ENCODE data around the gene SAP30. TPM values are rescaled to one million over a fixed set of nuclear protein-coding genes. Genes with fewer than 3 reads are reported as not detected.

The SAP30 gene
- polyA plus RNA-seq, 1 donor from 2014 or later: 2.5 TPM

DNA sequence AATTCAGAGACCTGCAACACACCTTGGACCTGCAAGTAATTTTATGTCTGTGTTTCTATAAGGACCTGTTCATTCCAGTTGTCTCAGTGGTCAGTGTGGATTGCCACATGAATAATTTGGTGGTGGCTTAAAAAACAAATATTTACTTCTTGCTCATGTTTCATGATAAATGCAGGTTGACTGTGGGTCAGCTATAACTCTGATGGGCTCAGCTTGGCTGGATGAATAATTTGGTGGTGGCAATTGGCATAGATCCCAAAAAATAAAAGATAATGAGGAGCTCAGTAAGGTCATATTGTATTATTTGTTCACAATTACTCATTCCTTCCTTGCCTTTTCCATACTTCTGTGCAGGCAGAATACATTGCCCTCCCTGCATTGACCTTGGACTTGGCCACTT is 47.1 kb downstream of the SAP30 start:
- Mint-ChIP-seq H3K27me3 (no peaks in the 10 kb centered on the region), H3K4me1 (peaks cover 0 to 5% (median 5%) of the 10 kb centered on the region in 3 donors), H3K36me3 (no peaks in the 10 kb centered on the region), H3K4me3 (no peak overlapping the region), H3K27ac (no peak overlapping the region), H3K9me3 (no peaks in the 10 kb centered on the region)

DNA sequence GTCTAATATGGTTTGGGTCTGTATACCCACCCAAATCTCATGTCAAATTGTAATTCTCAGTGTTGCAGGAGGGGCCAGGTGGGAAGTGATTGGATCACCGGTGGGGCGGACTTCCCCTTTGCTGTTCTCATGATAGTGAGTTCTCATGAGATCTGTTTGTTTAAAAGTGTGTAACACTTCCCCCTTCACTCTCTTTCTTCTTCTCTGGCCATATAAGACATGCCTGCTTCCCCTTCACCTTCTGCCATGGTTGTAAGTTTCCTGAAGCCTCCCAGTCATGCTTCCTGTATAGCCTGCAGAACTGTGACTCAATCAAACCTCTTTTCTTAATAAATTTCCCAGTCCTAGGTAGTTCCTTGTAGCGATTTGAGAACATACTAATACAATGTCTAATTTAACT is 47.9 kb downstream of the SAP30 start:
- Mint-ChIP-seq H3K27me3 (no peaks in the 10 kb centered on the region), H3K36me3 (no peaks in the 10 kb centered on the region), H3K9me3 (no peaks in the 10 kb centered on the region), H3K27ac (no peak overlapping the region), H3K4me3 (no peak overlapping the region), H3K4me1 (peaks cover 0 to 5% (median 5%) of the 10 kb centered on the region in 3 donors)

DNA sequence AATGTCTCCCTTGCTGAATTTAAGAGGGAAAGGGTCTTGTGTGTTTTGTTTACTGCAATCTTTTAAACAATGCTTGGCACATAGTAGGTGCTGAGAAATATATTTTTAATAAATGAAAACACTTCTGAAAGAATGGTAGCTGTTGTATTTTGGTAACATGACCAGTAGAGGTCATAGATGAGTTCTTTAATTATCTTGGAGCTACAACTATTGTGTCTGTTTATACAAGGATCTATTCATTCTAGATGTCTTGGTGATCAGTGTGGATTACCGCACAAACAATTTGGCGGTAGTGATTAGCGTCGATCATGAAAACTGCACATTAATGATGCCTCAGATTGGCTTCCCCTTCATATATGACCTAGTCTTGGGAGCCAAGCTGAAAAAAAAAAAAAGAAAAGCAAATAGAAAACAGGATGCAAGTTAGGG is 49.6 kb downstream of the SAP30 start:
- Mint-ChIP-seq H3K27me3 (no peaks in the 10 kb centered on the region), H3K4me1 (peaks cover 0 to 5% (median 5%) of the 10 kb centered on the region in 3 donors), H3K9me3 (no peaks in the 10 kb centered on the region), H3K27ac (no peak overlapping the region), H3K4me3 (no peak overlapping the region), H3K36me3 (no peaks in the 10 kb centered on the region)

DNA sequence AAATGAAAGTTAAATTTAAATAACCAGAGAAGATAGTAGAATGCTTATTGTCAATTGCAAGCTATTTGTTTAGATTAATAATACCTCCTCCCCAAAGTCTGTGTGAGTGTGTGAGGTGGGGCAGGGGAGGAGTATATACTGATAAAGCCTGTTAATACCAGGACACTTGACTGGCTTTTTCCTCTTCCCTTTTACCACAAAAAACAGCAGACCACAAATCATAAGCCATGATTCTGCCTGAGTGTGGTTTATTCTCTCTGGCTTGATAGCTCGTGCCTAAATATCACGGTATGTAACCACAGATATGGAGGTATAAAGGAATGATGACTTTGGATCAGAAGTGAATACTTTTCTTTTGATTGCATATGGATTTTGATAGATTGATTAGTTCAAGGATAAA is 50.0 kb downstream of the SAP30 start:
- Mint-ChIP-seq H3K4me1 (peaks cover 0 to 5% (median 5%) of the 10 kb centered on the region in 3 donors), H3K27me3 (no peaks in the 10 kb centered on the region), H3K36me3 (no peaks in the 10 kb centered on the region), H3K4me3 (no peak overlapping the region), H3K27ac (no peak overlapping the region), H3K9me3 (no peaks in the 10 kb centered on the region)

DNA sequence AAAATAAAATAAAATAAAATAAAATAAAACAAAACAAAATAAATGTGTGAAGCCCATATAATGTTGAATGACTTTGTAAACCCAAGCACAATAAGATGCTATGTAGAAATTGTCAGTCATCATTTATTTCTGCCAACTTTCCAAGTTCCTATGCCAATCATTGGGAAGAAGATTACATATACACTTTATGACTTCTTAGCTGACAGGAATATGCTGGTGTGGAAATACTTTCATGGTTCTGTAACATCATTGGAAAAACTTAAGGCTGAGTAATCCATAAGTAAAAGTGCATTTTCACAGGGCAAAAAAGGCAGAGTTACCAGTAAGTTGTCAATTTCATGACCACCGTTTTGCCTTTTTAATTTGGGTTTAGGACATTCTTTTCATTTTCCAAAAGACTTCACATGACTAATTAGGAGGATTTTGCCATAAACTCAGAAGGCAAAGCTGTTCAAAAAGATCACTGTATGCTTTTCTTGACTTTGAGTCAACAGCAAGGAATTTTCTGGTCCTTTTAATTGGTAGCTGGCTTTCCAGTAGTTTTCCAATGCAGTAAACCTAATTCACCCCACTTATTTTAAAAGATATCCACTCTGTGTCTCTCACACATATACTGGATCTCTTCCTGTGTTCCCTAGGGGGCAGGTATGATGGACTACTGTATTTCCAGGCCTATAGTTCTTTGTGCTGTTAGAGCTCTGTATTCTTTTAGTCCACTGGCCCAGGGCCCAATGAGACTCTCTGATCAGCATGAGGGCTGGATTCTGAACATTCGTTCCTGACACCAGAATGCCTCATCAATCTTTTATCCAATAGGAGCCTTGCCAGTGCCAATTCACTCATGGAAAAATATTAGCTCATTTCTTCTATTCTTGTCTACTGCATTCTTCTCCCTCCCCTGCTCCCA is 54.4 kb downstream of the SAP30 start:
- H3K36me3 Mint-ChIP-seq: no peaks in the 10 kb centered on the region
- H3K4me1 Mint-ChIP-seq: peaks cover 0 to 4% (median 0%) of the 10 kb centered on the region in 3 donors
- H3K9me3 Mint-ChIP-seq: no peaks in the 10 kb centered on the region
- H3K27ac Mint-ChIP-seq: no peak overlapping the region
- H3K27me3 Mint-ChIP-seq: no peaks in the 10 kb centered on the region
- no peak overlapping the region for H3K4me3 Mint-ChIP-seq

DNA sequence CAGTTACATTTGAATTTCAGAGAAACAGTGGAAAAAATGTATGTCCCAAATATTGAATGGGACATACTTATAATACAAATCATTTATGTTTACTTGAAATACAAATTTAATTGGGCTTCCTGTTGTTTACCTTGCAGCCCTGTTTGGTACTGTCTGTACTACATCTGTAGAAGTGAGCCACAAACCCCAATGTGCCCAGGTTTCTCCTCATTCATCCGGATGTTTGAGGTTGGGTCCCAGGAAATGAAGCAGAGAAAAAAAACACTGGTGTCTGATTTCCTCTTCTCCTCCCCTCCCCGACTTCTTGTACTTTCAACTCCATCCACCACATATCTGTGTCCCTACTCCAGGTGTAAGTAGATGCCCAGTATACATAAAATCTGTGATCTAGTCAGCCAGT is 55.3 kb downstream of the SAP30 start:
- Mint-ChIP-seq H3K4me3 (no peak overlapping the region), H3K27ac (no peak overlapping the region), H3K4me1 (peaks cover 0 to 2% (median 0%) of the 10 kb centered on the region in 3 donors), H3K9me3 (no peaks in the 10 kb centered on the region), H3K27me3 (no peaks in the 10 kb centered on the region), H3K36me3 (no peaks in the 10 kb centered on the region)

Other genes with a start within 250 kb of the SAP30 start
- 7.1 TPM for gene GALNT7, start 202.1 kb upstream of the SAP30 start, polyA plus RNA-seq
- 128 TPM for gene HMGB2, start 36.6 kb upstream of the SAP30 start, polyA plus RNA-seq
- not detected for gene SCRG1, start 28.2 kb downstream of the SAP30 start, polyA plus RNA-seq
- gene HAND2, start 159.3 kb downstream of the SAP30 start, polyA plus RNA-seq: not detected

All from IgD-negative memory B cell (primary cell).